Measurements from ENCODE around the gene GRHL1. TPM values are rescaled to one million over a fixed set of nuclear protein-coding genes. Genes with fewer than 3 reads are reported as not detected.

GRHL1 gene
- total RNA-seq, 2 experiments from 2014 or later, result 1.2 to 2.0 TPM

Other genes starting within 250 kb of the GRHL1 start
- gene TAF1B, start 108.2 kb upstream of the GRHL1 start, total RNA-seq, result 10 to 100 TPM; 49.4 to 54.7 TPM
- gene KLF11, start 91.9 kb downstream of the GRHL1 start, total RNA-seq, result 10 to 100 TPM; 14.4 to 16.0 TPM
- gene CYS1, start 128.7 kb downstream of the GRHL1 start, total RNA-seq, result under 1 TPM; 0.40 to 0.71 TPM
- gene RRM2, start 171.0 kb downstream of the GRHL1 start, total RNA-seq, result 100 to 1,000 TPM; 546 to 570 TPM

All from activated CD4-positive, alpha-beta memory T cell treated with anti-CD3 and anti-CD28 coated beads, Interleukin-2, amount 10 ng/mL, durations not matched to agents 7 days and 5 days (primary cell).